ENCODE data around the gene ERBB4. TPM values are rescaled to one million over a fixed set of nuclear protein-coding genes. Genes with fewer than 3 reads are reported as not detected.
"Not testable (repeated sequence)": the region's sequence is repeated elsewhere in the genome, so short reads cannot be mapped to it uniquely, and the experiment has no call there.

ERBB4 gene
- polyA plus RNA-seq, 3 donors, result 0.07 to 0.25 (median 0.11) TPM

- no peak overlapping the region for H3K27ac ChIP-seq (ENCODE audit: low read depth, low read length)
Observed at GRCh38 chr2:212194396-212194795, 344.2 kb downstream of the ERBB4 start.

DNA sequence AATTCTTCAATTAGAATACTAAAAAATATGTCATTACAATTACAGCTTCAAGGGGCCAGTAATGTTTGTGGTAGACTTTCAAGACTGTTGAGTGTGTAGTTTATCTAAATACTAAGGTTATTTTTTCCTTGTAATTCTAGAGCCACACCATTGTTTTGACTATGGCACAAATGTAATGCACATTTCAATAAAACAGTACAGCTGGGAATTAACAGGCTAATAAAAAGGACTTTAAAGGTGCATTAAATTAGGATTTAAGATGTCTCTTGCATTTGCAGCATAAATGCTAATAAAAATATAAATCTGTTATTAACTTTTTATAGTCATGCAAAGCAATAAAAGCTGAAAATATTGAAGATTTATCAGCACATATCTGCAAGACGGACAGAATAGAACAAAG lies 344.8 kb downstream of the ERBB4 start:
- WGBS, 3 donors, result 70 to 80% (median 79%) methylated on average over 1 of the region's 1 CpG

GRCh38 chr2:212193056-212193455 lies 345.5 kb downstream of the ERBB4 start:
- 28 to 78% (median 73%) methylated on average over 1 of the region's 1 CpG for WGBS, 3 donors
- no peak overlapping the region for H3K27ac ChIP-seq (ENCODE audit: low read depth, low read length)

More for the DNA sequence above, 344.8 kb downstream of the ERBB4 start:
- no peak overlapping the region for H3K27ac ChIP-seq (ENCODE audit: low read depth, low read length)

DNA sequence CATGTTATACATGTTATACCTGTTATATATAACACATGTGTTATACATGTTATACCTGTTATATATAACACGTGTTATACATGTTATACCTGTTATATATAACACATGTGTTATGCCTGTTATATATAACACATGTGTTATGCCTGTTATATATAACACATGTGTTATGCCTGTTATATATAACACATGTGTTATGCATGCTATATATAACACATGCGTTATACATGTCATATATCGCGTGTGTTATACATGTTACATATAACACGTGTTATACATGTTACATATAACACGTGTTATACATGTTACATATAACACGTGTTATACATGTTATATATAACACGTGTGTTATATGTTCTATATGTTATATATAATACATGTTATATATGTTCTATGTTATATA lies 347.2 kb downstream of the ERBB4 start:
- not testable (repeated sequence) for H3K27ac ChIP-seq (ENCODE audit: low read depth, low read length)
- 73 to 85% (median 76%) methylated on average over 8 of the region's 8 CpGs for WGBS, 3 donors

DNA sequence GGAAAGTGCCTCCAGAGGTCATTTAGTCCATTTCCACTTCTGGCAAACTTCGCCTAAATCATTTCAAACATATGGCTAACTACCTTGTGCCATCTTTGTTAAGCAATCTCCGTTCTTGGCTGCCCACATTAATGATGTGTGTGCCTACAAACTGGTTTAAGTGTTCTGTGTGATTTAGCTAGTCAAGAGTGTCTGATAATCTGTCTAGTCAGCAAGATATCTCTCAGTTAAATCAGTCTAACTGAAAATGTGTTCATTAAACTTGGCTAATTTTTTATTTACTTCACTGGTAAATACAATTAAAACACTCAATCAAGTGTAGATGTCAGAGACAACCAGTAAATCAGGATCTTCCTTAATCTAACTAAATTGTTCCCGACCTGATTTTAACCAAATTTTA lies 352.4 kb downstream of the ERBB4 start:
- 62 to 74% (median 66%) methylated on average over 3 of the region's 3 CpGs for WGBS, 3 donors
- no peak overlapping the region for H3K27ac ChIP-seq (ENCODE audit: low read depth, low read length)

DNA sequence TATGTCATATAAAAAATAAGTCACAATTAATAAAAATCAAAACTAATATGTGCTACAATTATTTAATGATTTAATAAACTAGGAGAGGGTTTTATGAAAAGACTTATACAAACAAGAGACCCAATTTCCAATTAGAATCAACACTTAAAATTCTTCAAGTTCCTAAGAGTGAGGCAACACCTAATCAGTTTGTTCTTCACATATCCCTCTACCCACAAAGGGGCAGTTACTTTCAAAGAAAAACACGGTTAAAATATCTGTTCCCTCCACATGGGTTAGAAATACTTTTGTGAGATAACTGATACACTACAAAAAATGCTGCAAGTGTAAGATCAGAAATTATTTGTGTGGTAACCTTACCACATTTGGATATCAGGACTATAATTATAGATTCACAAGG lies 357.0 kb downstream of the ERBB4 start:
- H3K27ac ChIP-seq (ENCODE audit: low read depth, low read length), result no peak overlapping the region
- 0 to 54% (median 48%) methylated on average over 1 of the region's 1 CpG for WGBS, 3 donors

- WGBS, 3 donors, result 67 to 88% (median 71%) methylated on average over 3 of the region's 3 CpGs
- no peak overlapping the region for H3K27ac ChIP-seq (ENCODE audit: low read depth, low read length)
Observed at GRCh38 chr2:212180408-212181083, 358.1 kb downstream of the ERBB4 start.

DNA sequence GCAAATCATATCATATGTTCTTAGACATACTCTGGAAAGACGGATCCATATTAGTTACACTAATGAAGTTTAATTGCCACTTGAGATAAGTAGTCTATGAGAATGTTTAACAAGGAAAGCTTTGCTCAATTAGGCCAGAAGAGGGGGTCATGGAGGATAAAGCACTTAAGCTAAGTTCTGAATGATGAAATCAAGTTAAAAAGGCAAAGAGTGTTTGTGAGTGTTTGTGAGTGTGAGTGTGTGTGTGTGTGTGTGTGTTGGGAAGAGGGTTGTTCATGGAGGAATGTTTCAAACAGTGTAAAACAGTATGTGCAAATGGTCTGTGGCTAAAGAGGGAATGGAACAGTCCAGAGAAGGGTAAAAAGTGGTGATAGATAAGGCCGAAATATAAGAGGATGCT lies 360.9 kb downstream of the ERBB4 start:
- H3K27ac ChIP-seq (ENCODE audit: low read depth, low read length), result no peak overlapping the region
- 46 to 65% (median 48%) methylated on average over 2 of the region's 2 CpGs for WGBS, 3 donors

- 62 to 89% (median 79%) methylated on average over 1 of the region's 1 CpG for WGBS, 3 donors
- H3K27ac ChIP-seq (ENCODE audit: low read depth, low read length), result no peak overlapping the region
Observed at GRCh38 chr2:212176151-212176550, 362.5 kb downstream of the ERBB4 start.

DNA sequence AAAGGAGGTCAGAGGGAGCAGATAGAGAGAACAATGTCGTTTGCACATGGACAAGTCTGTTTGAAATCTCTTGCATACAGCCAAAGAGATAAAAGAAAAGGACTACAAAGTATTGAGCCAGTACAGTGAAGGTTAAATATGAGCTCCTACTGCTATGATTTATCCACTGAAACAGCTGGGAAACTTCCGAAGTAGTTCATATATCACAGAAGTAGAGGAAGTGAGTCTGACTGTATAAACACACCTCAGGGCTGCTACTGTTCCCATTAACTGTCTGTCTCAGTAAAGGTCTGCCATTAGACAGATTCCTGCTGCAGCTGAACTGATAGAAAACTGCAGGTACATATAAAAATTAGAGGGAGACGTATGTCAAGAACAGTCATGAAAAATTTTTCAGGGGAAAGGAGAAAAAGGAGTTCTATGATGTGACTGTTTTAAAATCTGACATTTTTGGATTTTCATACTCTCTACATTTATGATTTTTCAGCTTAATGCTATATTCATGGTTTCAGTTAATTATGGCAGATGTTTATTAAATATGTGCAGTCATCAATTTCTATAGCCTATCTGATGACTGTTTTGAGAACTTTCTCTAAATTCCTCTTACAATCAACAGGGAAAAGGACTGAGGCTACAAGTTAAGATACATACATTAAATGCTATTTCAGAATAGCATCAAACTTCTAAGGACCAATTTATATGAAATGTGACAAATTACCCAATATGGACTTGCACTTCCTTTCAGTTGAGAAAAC lies 364.7 kb downstream of the ERBB4 start:
- 11 to 20% (median 13%) methylated on average over 3 of the region's 3 CpGs for WGBS, 3 donors
- H3K27ac ChIP-seq (ENCODE audit: low read depth, low read length), result no peak overlapping the region

DNA sequence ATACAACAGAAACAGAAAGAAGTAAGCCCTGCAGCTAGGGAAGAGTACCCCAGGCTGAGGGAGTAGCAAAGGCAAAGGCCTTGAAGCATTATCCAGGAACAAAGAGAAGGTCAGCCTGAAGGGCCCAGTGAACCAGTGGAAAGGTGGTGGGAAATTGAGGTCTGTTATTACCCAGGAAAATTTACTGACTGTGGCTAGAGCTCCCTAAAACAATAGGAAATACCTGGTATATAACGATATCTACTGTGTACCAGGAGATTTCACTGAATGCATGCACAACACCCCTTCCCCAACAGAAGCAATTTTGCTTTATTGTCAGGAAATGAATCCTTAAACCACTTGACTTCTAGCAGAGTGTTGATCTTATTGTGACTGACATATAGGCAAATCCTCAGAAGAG lies 365.3 kb downstream of the ERBB4 start:
- 10 to 43% (median 25%) methylated on average over 1 of the region's 1 CpG for WGBS, 3 donors
- no peak overlapping the region for H3K27ac ChIP-seq (ENCODE audit: low read depth, low read length)

DNA sequence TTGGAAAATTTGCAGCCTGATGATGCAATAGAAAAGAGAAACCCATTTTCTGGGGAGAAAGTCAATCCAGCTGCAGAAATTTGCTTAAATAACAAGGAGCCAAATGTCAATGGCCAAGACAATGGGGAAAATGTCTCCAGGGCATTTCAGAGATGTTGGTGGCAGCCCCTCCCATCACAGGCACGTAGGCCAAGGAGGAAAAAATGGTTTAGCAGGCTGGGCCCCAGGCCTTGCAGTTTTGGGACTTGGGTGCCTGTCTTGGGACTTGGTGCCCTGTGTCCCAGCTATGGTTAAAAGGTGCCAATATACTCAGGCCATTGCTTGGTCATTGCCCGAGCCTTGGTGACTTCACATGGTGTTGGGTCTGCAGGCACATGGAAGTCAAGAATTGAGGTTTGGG lies 368.2 kb downstream of the ERBB4 start:
- 61 to 68% (median 61%) methylated on average over 2 of the region's 2 CpGs for WGBS, 3 donors

DNA sequence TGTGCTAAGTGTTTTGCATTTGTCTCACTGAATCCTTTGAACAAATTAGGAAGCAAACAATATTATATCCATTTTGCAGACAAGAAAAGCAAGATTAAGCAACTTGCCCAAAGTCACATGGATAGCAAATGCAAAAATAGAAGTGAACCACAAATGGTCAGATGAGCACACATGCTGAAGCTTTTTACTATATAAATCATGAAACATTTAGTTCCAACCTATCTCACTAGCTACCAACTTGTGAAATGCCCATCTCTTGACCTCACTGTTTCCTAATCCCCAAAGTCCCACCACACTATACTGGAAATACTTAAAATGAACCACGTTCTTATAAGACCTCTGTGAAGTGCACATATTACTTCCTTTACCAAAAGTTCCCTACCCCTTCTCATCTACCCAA lies 380.5 kb downstream of the ERBB4 start:
- 68 to 86% (median 72%) methylated on average over 1 of the region's 1 CpG for WGBS, 3 donors

More for the DNA sequence above, 368.2 kb downstream of the ERBB4 start:
- H3K27ac ChIP-seq (ENCODE audit: low read depth, low read length), result no peak overlapping the region

GRCh38 chr2:212157012-212157411 lies 381.6 kb downstream of the ERBB4 start:
- H3K27ac ChIP-seq (ENCODE audit: low read depth, low read length), result no peak overlapping the region
- WGBS, 3 donors, result 23 to 42% (median 27%) methylated on average over 1 of the region's 1 CpG

More for the DNA sequence above, 380.5 kb downstream of the ERBB4 start:
- H3K27ac ChIP-seq (ENCODE audit: low read depth, low read length), result no peak overlapping the region

GRCh38 chr2:212156088-212156487 lies 382.5 kb downstream of the ERBB4 start:
- no peak overlapping the region for H3K27ac ChIP-seq (ENCODE audit: low read depth, low read length)
- 88 to 95% (median 93%) methylated on average over 3 of the region's 3 CpGs for WGBS, 3 donors

GRCh38 chr2:212154477-212154878 lies 384.1 kb downstream of the ERBB4 start:
- H3K27ac ChIP-seq (ENCODE audit: low read depth, low read length), result no peak overlapping the region
- WGBS, 3 donors, result 56 to 86% (median 83%) methylated on average over 2 of the region's 2 CpGs

- WGBS, 3 donors, result 76 to 81% (median 78%) methylated on average over 2 of the region's 2 CpGs
- H3K27ac ChIP-seq (ENCODE audit: low read depth, low read length), result no peak overlapping the region
Observed at GRCh38 chr2:212153923-212154322, 384.7 kb downstream of the ERBB4 start.

DNA sequence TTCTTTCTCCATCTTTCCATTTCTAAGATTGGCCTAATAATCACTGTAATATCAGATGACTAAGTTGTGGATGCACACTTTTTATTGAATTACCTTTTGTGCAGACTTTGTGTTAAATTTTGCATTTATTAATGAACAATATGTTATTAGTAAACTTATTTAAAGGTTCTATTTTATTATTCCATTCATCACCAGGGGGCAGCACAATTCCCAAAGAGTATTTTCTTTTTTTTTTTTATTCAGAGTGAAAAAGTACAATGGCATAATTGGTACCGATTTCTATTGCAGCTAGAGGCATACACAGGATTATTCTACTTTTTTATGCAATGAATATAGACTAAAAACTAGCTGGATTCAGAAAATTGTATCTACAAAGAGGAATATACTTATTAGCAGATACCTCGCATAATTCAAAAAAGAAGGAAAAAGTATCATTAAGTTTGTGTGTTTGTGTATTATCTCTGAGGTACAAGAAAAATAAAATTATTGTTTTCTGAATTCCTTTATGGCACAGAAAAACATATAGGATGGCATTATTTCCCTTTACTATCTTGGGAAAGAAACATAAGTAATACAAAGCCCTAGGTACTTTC lies 390.6 kb downstream of the ERBB4 start:
- H3K27ac ChIP-seq (ENCODE audit: low read depth, low read length), result no peak overlapping the region
- WGBS, 3 donors, result 52 to 55% (median 53%) methylated on average over 2 of the region's 2 CpGs

DNA sequence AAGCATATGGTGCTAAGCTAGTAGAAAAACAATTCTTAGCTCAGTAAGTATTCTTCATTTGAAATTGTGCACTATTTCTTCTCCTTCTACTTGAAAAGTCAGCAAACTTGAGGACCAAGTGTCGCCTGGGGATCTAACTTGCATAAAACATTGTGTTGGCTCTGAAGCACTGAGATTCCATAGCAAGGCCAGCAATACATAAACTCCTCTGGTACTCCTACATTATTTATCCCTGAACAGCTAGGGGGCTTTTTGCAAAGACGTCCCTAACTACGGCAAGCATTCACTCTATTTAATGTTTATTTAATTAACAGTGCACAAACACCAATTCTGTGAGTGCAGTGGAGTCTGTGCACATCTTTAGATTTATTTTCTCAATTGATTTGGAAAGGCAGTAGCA lies 392.2 kb downstream of the ERBB4 start:
- 74 to 79% (median 78%) methylated on average over 3 of the region's 3 CpGs for WGBS, 3 donors
- H3K27ac ChIP-seq (ENCODE audit: low read depth, low read length), result no peak overlapping the region

DNA sequence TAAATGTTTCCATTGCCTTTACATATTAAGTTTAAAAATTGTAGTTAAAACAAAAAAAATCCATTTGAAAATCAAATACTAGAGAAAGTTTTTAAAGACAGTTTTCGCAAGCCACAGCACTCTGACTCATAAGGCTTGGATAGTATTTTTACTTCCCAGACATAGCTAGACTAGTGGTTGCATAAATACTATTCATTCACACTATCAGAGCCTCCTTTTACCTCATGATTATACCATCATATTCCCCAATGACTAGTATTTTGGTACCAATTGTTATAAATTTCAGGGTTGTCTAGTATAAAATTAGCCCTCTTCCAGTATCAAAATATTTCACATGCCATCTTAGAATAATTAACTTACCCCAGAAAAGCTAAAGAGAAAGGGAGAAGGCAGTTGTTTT lies 393.5 kb downstream of the ERBB4 start:
- no peak overlapping the region for H3K27ac ChIP-seq (ENCODE audit: low read depth, low read length)
- WGBS, 3 donors, result 84 to 89% (median 88%) methylated on average over 1 of the region's 1 CpG

Data from adipose tissue (tissue), 3 donors.